ENCODE measurements around the gene MTARC2.

MTARC2 gene

GRCh38 chr1:220789532-220790147 lies 41.5 kb downstream of the MTARC2 start:
- Mint-ChIP-seq H3K27ac (no peak overlapping the region), H3K4me1 (peaks cover 40% of the 10 kb centered on the region), H3K9me3 (no peaks in the 10 kb centered on the region), H3K27me3 (ENCODE audit: low read depth, poor library complexity) (peaks cover 10% of the 10 kb centered on the region), H3K4me3 (no peak overlapping the region), H3K36me3 (ENCODE audit: low read depth) (peaks cover 18% of the 10 kb centered on the region)
- no peak for DNase-seq
- no peak for TF ChIP-seq CTCF (IDR thresholded peaks at IDR 0.05)

- Mint-ChIP-seq H3K27me3 (ENCODE audit: low read depth, poor library complexity) (peaks cover 5% of the 10 kb centered on the region), H3K9me3 (no peaks in the 10 kb centered on the region), H3K27ac (no peak overlapping the region), H3K36me3 (ENCODE audit: low read depth) (peaks cover 18% of the 10 kb centered on the region), H3K4me1 (peaks cover 24% of the 10 kb centered on the region), H3K4me3 (no peak overlapping the region)
- DNase-seq, result no peak
- TF ChIP-seq CTCF (IDR thresholded peaks at IDR 0.05), result no peak
Measured at GRCh38 chr1:220791285-220791684, 43.2 kb downstream of the MTARC2 start.

GRCh38 chr1:220791956-220792355 lies 43.8 kb downstream of the MTARC2 start:
- no peaks in the 10 kb centered on the region for H3K9me3 Mint-ChIP-seq
- peaks cover 21% of the 10 kb centered on the region for H3K4me1 Mint-ChIP-seq
- H3K4me3 Mint-ChIP-seq, result no peak overlapping the region
- no peak for DNase-seq
- H3K27ac Mint-ChIP-seq, result no peak overlapping the region
- peaks cover 5% of the 10 kb centered on the region for H3K27me3 Mint-ChIP-seq (ENCODE audit: low read depth, poor library complexity)
- H3K36me3 Mint-ChIP-seq (ENCODE audit: low read depth), result peaks cover 22% of the 10 kb centered on the region
- TF ChIP-seq CTCF (IDR thresholded peaks at IDR 0.05), result no peak

- no peaks in the 10 kb centered on the region for H3K9me3 Mint-ChIP-seq
- H3K4me1 Mint-ChIP-seq, result peaks cover 7% of the 10 kb centered on the region
- TF ChIP-seq CTCF (IDR thresholded peaks at IDR 0.05), result no peak
- H3K4me3 Mint-ChIP-seq, result no peak overlapping the region
- DNase-seq, result no peak
- H3K36me3 Mint-ChIP-seq (ENCODE audit: low read depth), result peaks cover 49% of the 10 kb centered on the region
- no peak overlapping the region for H3K27ac Mint-ChIP-seq
- H3K27me3 Mint-ChIP-seq (ENCODE audit: low read depth, poor library complexity), result peaks cover 3% of the 10 kb centered on the region
Measured at GRCh38 chr1:220796530-220796929, 48.4 kb downstream of the MTARC2 start.

GRCh38 chr1:220797044-220797443 lies 48.9 kb downstream of the MTARC2 start:
- no peak overlapping the region for H3K4me3 Mint-ChIP-seq
- no peak overlapping the region for H3K27ac Mint-ChIP-seq
- H3K27me3 Mint-ChIP-seq (ENCODE audit: low read depth, poor library complexity), result peaks cover 3% of the 10 kb centered on the region
- H3K4me1 Mint-ChIP-seq, result peaks cover 7% of the 10 kb centered on the region
- TF ChIP-seq CTCF (IDR thresholded peaks at IDR 0.05), result no peak
- H3K36me3 Mint-ChIP-seq (ENCODE audit: low read depth), result peaks cover 51% of the 10 kb centered on the region
- H3K9me3 Mint-ChIP-seq, result no peaks in the 10 kb centered on the region
- DNase-seq, result no peak

- H3K4me1 Mint-ChIP-seq, result peaks cover 11% of the 10 kb centered on the region
- no peak for DNase-seq
- peaks cover 3% of the 10 kb centered on the region for H3K27me3 Mint-ChIP-seq (ENCODE audit: low read depth, poor library complexity)
- H3K9me3 Mint-ChIP-seq, result no peaks in the 10 kb centered on the region
- H3K27ac Mint-ChIP-seq, result no peak overlapping the region
- TF ChIP-seq CTCF (IDR thresholded peaks at IDR 0.05), result no peak
- no peak overlapping the region for H3K4me3 Mint-ChIP-seq
- H3K36me3 Mint-ChIP-seq (ENCODE audit: low read depth), result peaks cover 56% of the 10 kb centered on the region
Measured at GRCh38 chr1:220797553-220797952, 49.4 kb downstream of the MTARC2 start.
